Ovary (tissue), 9 donors: ENCODE results near the gene PMVK. TPM values are rescaled to one million over a fixed set of nuclear protein-coding genes. Genes with fewer than 3 reads are reported as not detected.

Source experiments
- DNase-seq, 5 donors: peaks; one replicate each; pipeline ENCODE4 v3.0.0-alpha.2; 2019 to 2020
- H3K27ac ChIP-seq, 2 donors: fragments of 200-600 bp; one replicate each; pipeline versions ENCODE4 v1.5.1 to v1.8.0; 2019 to 2022
- H3K27me3 ChIP-seq: fragments of 200-600 bp; one replicate; pipeline ENCODE4 v1.8.0; 2022
- H3K36me3 ChIP-seq: fragments of 200-600 bp; sonication (generic); one replicate; pipeline ENCODE4 v1.5.1; 2019
- H3K4me1 ChIP-seq: one replicate; pipeline ENCODE4 v1.8.1; 2013; ENCODE audit warnings: mild to moderate bottlenecking, moderate library complexity; ENCODE audit not compliant: insufficient read depth
- H3K4me3 ChIP-seq: fragments of 200-600 bp; sonication (generic); one replicate; pipeline ENCODE4 v1.5.1; 2017
- H3K9me3 ChIP-seq, 2 donors: fragments of 200-600 bp in 1 of 2; sonication (generic) in 1 of 2; one replicate each; pipeline versions ENCODE4 v1.5.1 to v1.8.1; 2013 to 2019; ENCODE audit warnings: mild to moderate bottlenecking in 1 of 2, moderate library complexity in 1 of 2
- EP300 ChIP-seq: sonication (generic); formaldehyde crosslinking; IDR thresholded peaks from one replicate; pipeline ENCODE4 v1.6.1; 2017; ENCODE audit warnings: antibody characterized with exemption
- POLR2A ChIP-seq: fragments of 450-650 bp; IDR thresholded peaks from one replicate; pipeline ENCODE4 v1.6.1; 2017; ENCODE audit warnings: antibody characterized with exemption, mild to moderate bottlenecking, moderate library complexity
- WGBS, 3 donors: extraction: QIAGEN DNeasy Blood & Tissue Kit in 1 of 3; methylation state at CpG; one replicate each; pipeline versions ENCODE4 v1.1.5 to v1.1.7; 2013 to 2017; 5-methylcytosine and 5-hydroxymethylcytosine counted together
- intact Hi-C, 4 donors: fragments of 100-400 bp; cut with DNase I; formaldehyde crosslinking; loops; one replicate each; pipeline versions ENCODE4 v1.11.0 to v1.15.1; 2022 to 2023
- polyA plus RNA-seq, 2 donors: library from polyadenylated mRNA; stranded (reverse); fragments of 200-250 nt in 1 of 2; fragments of 350-450 nt in 1 of 2; fragmentation: Illumina TruSeq in 1 of 2; extraction: RNeasy Lipid Tissue Mini Kit (QIAGEN cat#74804) in 1 of 2; gene quantifications; one replicate each; pipeline ENCODE4 v1.2.3, GENCODE V29; 2013 to 2014
- total RNA-seq, 7 donors: library from RNA; depleted of rRNA in 2 of 7; stranded (reverse); fragments of >200 nt in 2 of 7; fragmentation: NEBNext Ultra II Directional in 3 of 7; extraction: Animal tissue kit (Norgen Biotek cat#: 25700) in 3 of 7; gene quantifications; one replicate each; pipeline versions ENCODE4 v1.1.0 to v1.2.4, GENCODE V29; 2016 to 2023
- TF ChIP-seq, protein P1 (sequence below), 3 donors: fragments of 450-650 bp in 2 of 3; fragments of 200-600 bp in 1 of 3; IDR thresholded peaks; one replicate each; pipeline versions ENCODE4 v1.5.1 to v1.8.0; 2016 to 2022; ENCODE audit warnings: antibody characterized with exemption in 3 of 3, mild to moderate bottlenecking in 1 of 3
- donor health status: DM: no; HTN: no; CAD: no; lungs with moderate emphysema.
- donor health status: DM: no; HTN: no; CAD: no.
- donor health status: Bipolar disorder and iron deficiency.
- donor health status: DM: yes; HTN: yes; CAD: no.
- donor health status: DM: no; HTN: no; CAD: no.
- donor health status: DM: yes; HTN: yes; CAD: no.

Gene PMVK
- total and polyA plus RNA-seq, 9 donors, result 8.6 to 50.7 (median 30.6) TPM

DNA sequence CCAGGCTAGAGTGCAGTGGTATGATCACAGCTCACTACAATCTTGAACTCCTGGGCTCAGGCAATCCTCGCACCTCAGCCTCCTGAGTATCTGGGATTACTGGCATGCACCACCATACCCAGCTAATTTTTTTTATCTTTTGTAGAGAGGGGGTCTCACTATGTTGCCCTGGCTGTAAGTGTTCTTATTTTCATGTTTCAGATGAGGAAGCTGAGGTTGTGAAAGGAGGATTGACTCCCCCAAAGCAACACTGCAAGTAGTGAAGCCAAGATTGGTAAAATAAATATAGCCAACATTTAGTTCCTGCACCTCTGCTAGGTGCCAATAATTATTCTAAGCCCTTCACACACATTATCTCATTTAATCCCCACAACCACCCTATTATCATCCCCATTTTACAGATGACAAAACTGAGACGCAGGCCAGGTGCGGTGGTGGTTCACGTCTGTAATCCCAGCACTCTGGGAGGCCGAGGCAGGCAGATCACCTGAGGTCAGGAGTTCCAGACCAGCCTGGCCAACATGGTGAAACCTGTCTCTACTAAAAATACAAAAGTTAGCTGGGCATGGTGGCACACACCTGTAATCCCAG lies 2.1 kb downstream of the PMVK start:
- intact Hi-C loops, result no loop called here
- Histone ChIP-seq H3K27ac (no peak overlapping the region), H3K4me3 (no peak overlapping the region), H3K27me3 (no peaks in the 10 kb centered on the region), H3K4me1 (peaks cover 6% of the 10 kb centered on the region), H3K9me3 (no peaks in the 10 kb centered on the region), H3K36me3 (no peaks in the 10 kb centered on the region)
- TF ChIP-seq, protein P1, sequence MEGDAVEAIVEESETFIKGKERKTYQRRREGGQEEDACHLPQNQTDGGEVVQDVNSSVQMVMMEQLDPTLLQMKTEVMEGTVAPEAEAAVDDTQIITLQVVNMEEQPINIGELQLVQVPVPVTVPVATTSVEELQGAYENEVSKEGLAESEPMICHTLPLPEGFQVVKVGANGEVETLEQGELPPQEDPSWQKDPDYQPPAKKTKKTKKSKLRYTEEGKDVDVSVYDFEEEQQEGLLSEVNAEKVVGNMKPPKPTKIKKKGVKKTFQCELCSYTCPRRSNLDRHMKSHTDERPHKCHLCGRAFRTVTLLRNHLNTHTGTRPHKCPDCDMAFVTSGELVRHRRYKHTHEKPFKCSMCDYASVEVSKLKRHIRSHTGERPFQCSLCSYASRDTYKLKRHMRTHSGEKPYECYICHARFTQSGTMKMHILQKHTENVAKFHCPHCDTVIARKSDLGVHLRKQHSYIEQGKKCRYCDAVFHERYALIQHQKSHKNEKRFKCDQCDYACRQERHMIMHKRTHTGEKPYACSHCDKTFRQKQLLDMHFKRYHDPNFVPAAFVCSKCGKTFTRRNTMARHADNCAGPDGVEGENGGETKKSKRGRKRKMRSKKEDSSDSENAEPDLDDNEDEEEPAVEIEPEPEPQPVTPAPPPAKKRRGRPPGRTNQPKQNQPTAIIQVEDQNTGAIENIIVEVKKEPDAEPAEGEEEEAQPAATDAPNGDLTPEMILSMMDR (IDR thresholded peaks at IDR 0.05), result no peak
- TF ChIP-seq POLR2A (no peak), EP300 (no peak)
- 95 to 97% (median 96%) methylated on average over 5 of the region's 5 CpGs for WGBS, 3 donors
- no peak for DNase-seq

DNA sequence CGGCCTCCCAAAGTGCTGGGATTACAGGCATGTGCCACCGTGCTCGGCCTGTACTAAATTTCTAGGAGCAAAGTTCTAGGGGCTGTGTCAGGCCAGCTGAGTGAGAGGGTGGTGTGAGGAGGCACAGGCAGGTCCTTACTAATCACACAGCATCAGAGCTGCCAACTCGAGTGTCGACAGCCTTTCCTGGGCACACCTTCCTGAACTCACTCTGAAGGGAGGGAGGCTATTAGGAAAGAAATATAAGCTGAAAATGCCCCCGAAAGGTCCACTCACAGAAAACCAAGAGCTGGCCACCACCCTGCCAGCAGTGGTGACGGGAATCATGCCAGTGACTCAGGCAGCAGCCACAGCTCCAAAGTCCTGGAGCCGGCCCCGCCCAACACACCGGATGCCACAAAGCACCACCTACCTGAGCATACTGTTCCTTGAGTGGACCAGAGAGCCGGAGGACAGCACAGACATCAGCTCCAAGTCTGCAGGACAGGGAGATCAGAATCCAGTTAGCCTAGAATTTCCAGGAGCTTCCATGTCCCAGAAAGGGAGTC lies 4.5 kb downstream of the PMVK start:
- Histone ChIP-seq H3K36me3 (no peaks in the 10 kb centered on the region), H3K4me3 (no peak overlapping the region), H3K27ac (no peak overlapping the region), H3K27me3 (no peaks in the 10 kb centered on the region), H3K4me1 (peaks cover 5% of the 10 kb centered on the region), H3K9me3 (no peaks in the 10 kb centered on the region)
- intact Hi-C loops, result no loop called here
- TF ChIP-seq, protein P1 (IDR thresholded peaks at IDR 0.05), result no peak
- TF ChIP-seq EP300, result no peak
- TF ChIP-seq POLR2A, result no peak
- no peak for DNase-seq
- 92 to 95% (median 93%) methylated on average over 11 of the region's 11 CpGs for WGBS, 3 donors

DNA sequence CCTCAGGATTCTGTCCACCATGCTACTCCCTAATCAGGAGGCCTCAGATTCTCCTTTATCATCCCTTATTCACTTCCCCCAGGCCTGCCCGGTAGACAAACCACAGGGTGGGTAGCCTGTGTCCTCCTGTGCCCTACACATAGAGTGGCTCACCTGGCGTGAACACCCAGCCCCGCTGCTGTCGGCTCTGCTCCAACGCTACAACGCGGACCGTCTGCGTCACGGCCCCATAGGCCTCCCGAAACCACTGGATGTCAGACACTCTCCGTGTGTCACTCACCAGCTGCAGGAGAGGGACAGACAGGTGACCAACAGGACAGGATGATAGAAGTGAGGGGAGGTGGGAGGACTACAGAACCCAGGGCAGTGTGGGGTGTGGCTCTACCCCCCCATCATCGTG lies 10.3 kb downstream of the PMVK start:
- intact Hi-C loops, result no loop called here
- Histone ChIP-seq H3K4me1 (no peaks in the 10 kb centered on the region), H3K27ac (no peak overlapping the region), H3K27me3 (no peaks in the 10 kb centered on the region), H3K9me3 (no peaks in the 10 kb centered on the region), H3K36me3 (no peaks in the 10 kb centered on the region), H3K4me3 (no peak overlapping the region)
- 89 to 94% (median 92%) methylated on average over 13 of the region's 13 CpGs for WGBS, 3 donors
- DNase-seq, result no peak
- no peak for TF ChIP-seq POLR2A
- no peak for TF ChIP-seq EP300
- TF ChIP-seq, protein P1 (IDR thresholded peaks at IDR 0.05), result no peak

DNA sequence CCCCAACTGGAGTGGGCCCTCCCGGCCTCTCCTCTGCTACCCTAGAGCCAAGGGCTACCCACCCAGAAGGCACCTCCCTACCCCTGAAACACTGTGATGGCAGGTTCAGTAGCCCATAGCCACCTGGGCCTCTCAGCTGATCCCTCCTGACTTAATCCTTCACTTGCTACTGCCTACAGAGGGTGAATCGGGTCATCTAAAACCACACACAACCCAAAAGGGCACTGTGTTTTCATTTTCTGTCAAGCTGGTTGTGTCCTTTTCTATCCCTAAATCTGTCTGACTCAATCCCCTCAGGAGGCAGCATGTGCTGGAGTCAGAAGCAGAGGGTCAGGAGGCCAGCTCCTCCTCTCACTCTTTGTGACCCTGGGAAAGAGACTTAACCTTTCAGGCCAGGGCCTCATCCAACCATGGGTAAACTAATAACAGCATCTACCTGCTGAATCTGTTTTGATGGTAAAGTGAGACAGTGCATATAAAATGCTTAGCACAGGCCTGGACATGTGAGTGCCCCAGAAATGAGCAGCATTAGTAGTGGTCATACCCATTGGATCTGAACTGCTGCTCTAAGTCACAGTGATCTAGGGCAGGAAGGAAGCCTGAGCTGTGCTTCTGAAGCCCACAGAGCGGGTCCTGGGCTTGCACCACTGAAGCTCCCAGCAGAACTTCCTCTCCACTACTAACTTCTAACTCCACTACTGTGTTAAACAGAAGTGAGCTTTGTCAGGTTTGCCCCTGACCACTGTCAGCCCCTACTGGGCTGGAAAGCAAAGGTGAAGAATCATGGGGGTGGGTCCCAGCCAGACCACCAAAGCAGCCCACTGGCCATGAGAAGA lies 11.0 kb downstream of the PMVK start:
- TF ChIP-seq POLR2A (no peak), EP300 (no peak)
- TF ChIP-seq, protein P1 (IDR thresholded peaks at IDR 0.05), result no peak
- H3K4me1 ChIP-seq, result no peaks in the 10 kb centered on the region
- no peaks in the 10 kb centered on the region for H3K36me3 ChIP-seq
- no peak for DNase-seq
- no peak overlapping the region for H3K4me3 ChIP-seq
- H3K9me3 ChIP-seq, result no peaks in the 10 kb centered on the region
- H3K27ac ChIP-seq, result no peak overlapping the region
- 90 to 96% (median 94%) methylated on average over 3 of the region's 3 CpGs for WGBS, 3 donors
- H3K27me3 ChIP-seq, result no peaks in the 10 kb centered on the region
- intact Hi-C loops, result no loop called here
